SIG-M5 treated with dmso at 0.1 percent for 504 hours (cell line): ENCODE data around the gene ATP6V1B1.
A peak's percentile ranks its signal among the peaks of the same experiment; 100 is the strongest.

Experiments
- DNase-seq: peaks from one replicate; lab custom pipeline; 2025; ENCODE audit not compliant: unreplicated experiment; lab: John Stamatoyannopoulos, UW

ATP6V1B1 gene

GRCh38 chr2:70901227-70902066 lies 34.3 kb upstream of the ATP6V1B1 start:
- DNase-seq = no peak

GRCh38 chr2:70902067-70902442 lies 33.6 kb upstream of the ATP6V1B1 start:
- no peak for DNase-seq

GRCh38 chr2:70902579-70902978 lies 33.1 kb upstream of the ATP6V1B1 start:
- no peak for DNase-seq

- DNase-seq = no peak
Measured at GRCh38 chr2:70903171-70903570, 32.5 kb upstream of the ATP6V1B1 start.

- DNase-seq = no peak
Measured at GRCh38 chr2:70903641-70904340, 31.9 kb upstream of the ATP6V1B1 start.

- no peak for DNase-seq
Measured at GRCh38 chr2:70904371-70905216, 31.1 kb upstream of the ATP6V1B1 start.

GRCh38 chr2:70905443-70906421 lies 30.0 kb upstream of the ATP6V1B1 start:
- DNase-seq = peak; percentile 33

GRCh38 chr2:70906439-70907005 lies 29.2 kb upstream of the ATP6V1B1 start:
- no peak for DNase-seq

GRCh38 chr2:70907130-70908057 lies 28.3 kb upstream of the ATP6V1B1 start:
- DNase-seq = peak; percentile 77

GRCh38 chr2:70916291-70916690 lies 19.4 kb upstream of the ATP6V1B1 start:
- DNase-seq = peak; percentile 20

GRCh38 chr2:70918016-70918415 lies 17.7 kb upstream of the ATP6V1B1 start:
- DNase-seq = no peak

- DNase-seq = peak; percentile 72
Measured at GRCh38 chr2:70919672-70920366, 15.9 kb upstream of the ATP6V1B1 start.

- DNase-seq = no peak
Measured at GRCh38 chr2:70920367-70920715, 15.4 kb upstream of the ATP6V1B1 start.

- no peak for DNase-seq
Measured at GRCh38 chr2:70921031-70921430, 14.7 kb upstream of the ATP6V1B1 start.

- no peak for DNase-seq
Measured at GRCh38 chr2:70921839-70922234, 13.9 kb upstream of the ATP6V1B1 start.

- no peak for DNase-seq
Measured at GRCh38 chr2:70922235-70923234, 13.2 kb upstream of the ATP6V1B1 start.

GRCh38 chr2:70923378-70924015 lies 12.2 kb upstream of the ATP6V1B1 start:
- peak; percentile 35 for DNase-seq
